Activated CD4-positive, alpha-beta memory T cell treated with anti-CD3 and anti-CD28 coated beads, Interleukin-2, amount 10 ng/mL, durations not matched to agents 7 days and 5 days (primary cell): Measurements from ENCODE around the gene DGLUCY. TPM values are rescaled to one million over a fixed set of nuclear protein-coding genes. Genes with fewer than 3 reads are reported as not detected.
"Not testable (repeated sequence)": the region's sequence is repeated elsewhere in the genome, so short reads cannot be mapped to it uniquely, and the experiment has no call there.

ENCODE experiments used
- CTCF ChIA-PET: fragments of 350-600 bp; sonication (Branson Sonifier 250); formaldehyde crosslinking; loops from one replicate; lab custom pipeline; 2021; ENCODE audit warnings: antibody characterized with exemption, inconsistent platforms; lab: Charles Lee
- POLR2A ChIA-PET: fragments of 350-600 bp; sonication (Branson Sonifier 250); formaldehyde crosslinking; loops from one replicate; lab custom pipeline; 2021; ENCODE audit warnings: antibody characterized with exemption; lab: Charles Lee
- DNase-seq: peaks from one replicate; pipeline ENCODE4 v3.0.0-alpha.2; 2020
- H3K27ac Mint-ChIP-seq: one replicate; pipeline ENCODE4 v1.8.0; 2021; ENCODE audit warnings: mild to moderate bottlenecking, mixed read lengths
- H3K27me3 Mint-ChIP-seq: one replicate; pipeline ENCODE4 v1.8.0; 2021; ENCODE audit warnings: mixed read lengths
- H3K36me3 Mint-ChIP-seq: one replicate; pipeline ENCODE4 v1.8.0; 2021; ENCODE audit warnings: low read depth, mixed read lengths
- H3K4me1 Mint-ChIP-seq: one replicate; pipeline ENCODE4 v1.8.0; 2021; ENCODE audit warnings: mixed read lengths
- H3K4me3 Mint-ChIP-seq: one replicate; pipeline ENCODE4 v1.8.0; 2021; ENCODE audit warnings: mild to moderate bottlenecking, mixed read lengths
- H3K9me3 Mint-ChIP-seq: one replicate; pipeline ENCODE4 v1.8.0; 2021; ENCODE audit warnings: mixed read lengths
- total RNA-seq, 2 experiments: library from RNA; stranded (reverse); gene quantifications; one replicate each; pipeline ENCODE4 v1.2.3, GENCODE V29; 2021

Gene DGLUCY
- total RNA-seq = 100 to 1,000 TPM; 112 to 115 TPM

GRCh38 chr14:91113829-91114078, at the start of gene DGLUCY:
TSS of gene DGLUCY (plus strand) at chr14:91114073. CDS start at chr14:91160295, 46,222 bp downstream.
- ChIA-PET POLR2A (interaction anchor here (0.7 to 8.6 kb wide), 27 partner anchors 14 to 753 kb away, joined by 3 to 488 read pairs (median 8); partner anchors contain the start of genes GPR68, RPS6KA5 and TC2N), CTCF (interaction anchor here (0.6 to 5.8 kb wide), 17 partner anchors 13 to 211 kb away, joined by 3 to 50 read pairs (median 5); partner anchors contain the start of gene RPS6KA5)
- Mint-ChIP-seq H3K27ac (peak within 1 kb of the TSS; percentile 96), H3K4me1 (peaks cover 66% of the 10 kb centered on the region), H3K4me3 (peak within 1 kb of the TSS; percentile 94), H3K27me3 (no peaks in the 10 kb centered on the region), H3K36me3 (peaks cover 51% of the 10 kb centered on the region), H3K9me3 (no peaks in the 10 kb centered on the region)
- no peak for DNase-seq

DNA sequence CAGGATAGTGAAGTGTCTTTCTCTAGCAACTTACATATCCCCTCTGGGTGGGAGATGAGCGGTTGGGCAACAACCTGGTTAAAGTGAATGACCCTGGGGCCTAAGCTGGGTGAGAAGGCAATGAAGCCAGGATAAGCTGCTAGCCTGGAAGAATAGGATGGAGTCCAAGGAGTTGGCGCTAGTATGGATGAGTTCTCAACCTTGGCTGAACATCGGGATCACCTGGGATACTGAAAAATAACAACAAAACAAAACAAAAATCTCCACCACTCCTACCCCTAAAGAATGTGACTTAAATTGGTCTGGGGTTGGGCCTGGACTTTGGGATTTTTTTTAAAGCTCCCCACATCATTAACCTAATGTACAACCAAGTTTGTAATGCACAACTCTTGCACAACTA, 48.6 kb upstream of the DGLUCY start:
- H3K9me3 Mint-ChIP-seq = peaks cover 5% of the 10 kb centered on the region
- CTCF ChIA-PET = interaction anchor here (1.0 to 2.0 kb wide), 5 partner anchors 12 to 105 kb away, joined by 3 to 12 read pairs (median 3); partner anchors contain the start of gene DGLUCY
- peaks cover 68% of the 10 kb centered on the region for H3K4me1 Mint-ChIP-seq
- peaks cover 36% of the 10 kb centered on the region for H3K36me3 Mint-ChIP-seq
- no peaks in the 10 kb centered on the region for H3K27me3 Mint-ChIP-seq
- POLR2A ChIA-PET = interaction anchor here (1.3 to 15.3 kb wide), 3 partner anchors 14 to 681 kb away, joined by 3 to 488 read pairs (median 154); partner anchors contain the start of gene DGLUCY
- peak overlapping the region; percentile 82 for H3K27ac Mint-ChIP-seq
- DNase-seq = no peak
- H3K4me3 Mint-ChIP-seq = no peak overlapping the region

- Mint-ChIP-seq H3K4me1 (peaks cover 73% of the 10 kb centered on the region), H3K36me3 (peaks cover 41% of the 10 kb centered on the region), H3K27ac (peak overlapping the region; percentile 91), H3K9me3 (peaks cover 9% of the 10 kb centered on the region), H3K27me3 (no peaks in the 10 kb centered on the region), H3K4me3 (no peak overlapping the region)
- POLR2A ChIA-PET = interaction anchor here (0.7 to 15.3 kb wide), 4 partner anchors 12 to 176 kb away, joined by 3 to 488 read pairs (median 80); partner anchors contain the start of gene DGLUCY
- CTCF ChIA-PET = interaction anchor here (0.7 to 1.6 kb wide), 5 partner anchors 11 to 106 kb away, joined by 3 to 8 read pairs (median 5); partner anchors contain the start of gene DGLUCY
- peak; percentile 40 for DNase-seq
Measured at GRCh38 chr14:91067186-91067585, 46.7 kb upstream of the DGLUCY start.

- H3K27me3 Mint-ChIP-seq = no peaks in the 10 kb centered on the region
- peaks cover 69% of the 10 kb centered on the region for H3K4me1 Mint-ChIP-seq
- POLR2A ChIA-PET = interaction anchor here (12.7 to 15.3 kb wide), 2 partner anchors 11 to 47 kb away, joined by 154 to 488 read pairs; partner anchors contain the start of gene DGLUCY
- CTCF ChIA-PET = no interaction called here
- H3K9me3 Mint-ChIP-seq = peaks cover 7% of the 10 kb centered on the region
- peak overlapping the region; percentile 91 for H3K27ac Mint-ChIP-seq
- H3K36me3 Mint-ChIP-seq = peaks cover 36% of the 10 kb centered on the region
- DNase-seq = no peak
- peak overlapping the region; percentile 29 for H3K4me3 Mint-ChIP-seq
Measured at GRCh38 chr14:91068642-91069041, 45.2 kb upstream of the DGLUCY start.

GRCh38 chr14:91070572-91070971, 43.3 kb upstream of the DGLUCY start:
- POLR2A ChIA-PET = interaction anchor here (2.9 to 15.3 kb wide), 3 partner anchors 9 to 45 kb away, joined by 13 to 488 read pairs (median 154); partner anchors contain the start of gene DGLUCY
- H3K4me1 Mint-ChIP-seq = peaks cover 56% of the 10 kb centered on the region

DNA sequence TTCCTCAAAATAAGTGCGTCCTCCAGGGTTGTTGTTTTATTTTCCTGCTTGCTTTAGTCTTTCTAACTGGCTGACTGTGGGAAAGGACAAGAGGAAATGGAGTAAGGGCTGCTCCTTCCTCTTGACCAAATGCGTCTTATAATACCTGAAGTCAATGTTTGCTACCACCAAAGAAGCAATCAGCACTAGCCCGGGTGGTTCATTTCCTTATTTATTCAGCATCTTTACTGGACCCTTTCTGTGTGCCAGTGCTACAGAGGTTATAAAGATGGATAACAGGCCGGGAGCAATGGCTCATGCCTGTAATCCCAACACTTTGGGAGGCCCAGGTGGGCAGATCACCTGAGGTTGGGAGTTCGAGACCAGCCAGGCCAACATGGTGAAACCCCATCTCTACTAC, 38.3 kb upstream of the DGLUCY start:
- POLR2A ChIA-PET = interaction anchor here (1.7 kb wide), 1 partner anchor 39 kb away, joined by 5 read pairs; no protein-coding TSS in a partner anchor
- H3K27ac Mint-ChIP-seq = no peak overlapping the region

More at GRCh38 chr14:91070572-91070971, 43.3 kb upstream of the DGLUCY start:
- Mint-ChIP-seq H3K27me3 (no peaks in the 10 kb centered on the region), H3K36me3 (peaks cover 21% of the 10 kb centered on the region), H3K9me3 (peaks cover 4% of the 10 kb centered on the region), H3K27ac (no peak overlapping the region), H3K4me3 (no peak overlapping the region)
- no peak for DNase-seq
- CTCF ChIA-PET = no interaction called here

DNA sequence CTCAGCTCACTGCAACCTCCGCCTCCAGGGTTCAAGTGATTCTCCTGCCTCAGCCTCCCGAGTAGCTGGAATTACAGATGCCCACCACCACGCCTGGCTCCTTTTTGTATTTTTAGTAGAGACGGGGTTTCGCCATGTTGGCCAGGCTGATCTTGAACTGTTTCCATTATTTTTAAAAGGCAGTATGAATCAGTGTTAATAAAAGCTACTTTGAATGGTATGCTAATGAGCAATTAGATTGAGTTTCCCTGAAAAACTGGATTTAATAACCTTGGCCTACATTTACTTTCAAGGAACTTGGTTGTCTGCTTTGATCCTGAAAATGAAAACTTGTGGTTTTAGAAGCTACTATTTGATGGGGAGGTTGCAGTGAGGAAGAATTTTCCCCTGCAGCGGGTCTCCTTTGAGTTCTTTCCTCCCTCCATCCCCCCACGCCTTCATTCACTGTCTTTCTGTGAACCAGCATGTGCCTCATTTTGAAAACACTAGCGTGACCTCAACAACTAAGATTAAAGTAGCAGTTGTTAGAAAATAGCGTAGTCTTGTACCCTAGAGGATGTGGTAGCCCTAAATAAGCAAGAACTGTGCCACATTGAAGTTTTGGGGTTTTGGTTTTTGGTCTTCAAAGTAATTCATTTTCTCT, 35.7 kb upstream of the DGLUCY start:
- DNase-seq = peak; percentile 64
- Mint-ChIP-seq H3K27ac (peak overlapping the region; percentile 95), H3K9me3 (no peaks in the 10 kb centered on the region), H3K4me1 (peaks cover 61% of the 10 kb centered on the region), H3K36me3 (peaks cover 23% of the 10 kb centered on the region), H3K27me3 (no peaks in the 10 kb centered on the region), H3K4me3 (peak overlapping the region; percentile 40)
- ChIA-PET CTCF (interaction anchor here (0.9 to 4.1 kb wide), 10 partner anchors 12 to 176 kb away, joined by 3 to 19 read pairs (median 4); partner anchors contain the start of genes DGLUCY and RPS6KA5), POLR2A (interaction anchor here (0.9 to 7.1 kb wide), 13 partner anchors 10 to 681 kb away, joined by 3 to 154 read pairs (median 4); partner anchors contain the start of genes CALM1, DGLUCY, GPR68 and RPS6KA5)

More for the DNA sequence above, 38.3 kb upstream of the DGLUCY start:
- Mint-ChIP-seq H3K4me1 (peaks cover 57% of the 10 kb centered on the region), H3K4me3 (no peak overlapping the region), H3K27me3 (no peaks in the 10 kb centered on the region), H3K9me3 (peaks cover 2% of the 10 kb centered on the region), H3K36me3 (peaks cover 18% of the 10 kb centered on the region)
- DNase-seq = no peak
- CTCF ChIA-PET = no interaction called here

DNA sequence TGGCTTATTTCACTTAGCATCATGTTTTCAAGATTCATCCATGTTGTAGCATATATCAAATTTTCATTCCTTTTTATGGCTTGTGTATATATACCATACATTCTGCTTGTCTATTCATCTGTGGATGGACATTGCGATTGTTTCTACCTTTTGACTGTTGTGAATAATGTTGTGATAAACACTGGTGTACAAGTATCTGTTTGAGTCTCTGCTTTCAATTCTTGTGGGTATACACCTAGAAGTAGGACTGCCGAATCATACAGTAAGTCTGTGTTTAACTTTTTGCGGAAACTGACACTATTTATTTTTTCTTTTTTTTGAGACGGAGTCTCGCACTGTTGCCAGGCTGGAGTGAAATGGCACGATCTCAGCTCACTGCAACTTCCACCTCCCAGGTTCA, 33.8 kb upstream of the DGLUCY start:
- H3K4me1 Mint-ChIP-seq = peaks cover 57% of the 10 kb centered on the region
- peak overlapping the region; percentile 69 for H3K27ac Mint-ChIP-seq
- CTCF ChIA-PET = interaction anchor here (4.1 kb wide), 1 partner anchor 19 kb away, joined by 15 read pairs; the partner anchor contains the start of gene RPS6KA5
- no peak overlapping the region for H3K4me3 Mint-ChIP-seq
- H3K9me3 Mint-ChIP-seq = no peaks in the 10 kb centered on the region
- peaks cover 27% of the 10 kb centered on the region for H3K36me3 Mint-ChIP-seq
- POLR2A ChIA-PET = interaction anchor here (1.0 to 7.1 kb wide), 6 partner anchors 8 to 35 kb away, joined by 3 to 154 read pairs (median 7); partner anchors contain the start of genes DGLUCY and RPS6KA5
- no peak for DNase-seq
- H3K27me3 Mint-ChIP-seq = no peaks in the 10 kb centered on the region

GRCh38 chr14:91082282-91082681, 31.6 kb upstream of the DGLUCY start:
- Mint-ChIP-seq H3K36me3 (peaks cover 26% of the 10 kb centered on the region), H3K4me1 (peaks cover 41% of the 10 kb centered on the region), H3K27me3 (no peaks in the 10 kb centered on the region), H3K27ac (no peak overlapping the region), H3K9me3 (no peaks in the 10 kb centered on the region), H3K4me3 (no peak overlapping the region)
- no peak for DNase-seq
- ChIA-PET POLR2A (interaction anchor here (1.5 to 7.1 kb wide), 3 partner anchors 14 to 33 kb away, joined by 3 to 154 read pairs (median 107); partner anchors contain the start of genes DGLUCY and RPS6KA5), CTCF (no interaction called here)

DNA sequence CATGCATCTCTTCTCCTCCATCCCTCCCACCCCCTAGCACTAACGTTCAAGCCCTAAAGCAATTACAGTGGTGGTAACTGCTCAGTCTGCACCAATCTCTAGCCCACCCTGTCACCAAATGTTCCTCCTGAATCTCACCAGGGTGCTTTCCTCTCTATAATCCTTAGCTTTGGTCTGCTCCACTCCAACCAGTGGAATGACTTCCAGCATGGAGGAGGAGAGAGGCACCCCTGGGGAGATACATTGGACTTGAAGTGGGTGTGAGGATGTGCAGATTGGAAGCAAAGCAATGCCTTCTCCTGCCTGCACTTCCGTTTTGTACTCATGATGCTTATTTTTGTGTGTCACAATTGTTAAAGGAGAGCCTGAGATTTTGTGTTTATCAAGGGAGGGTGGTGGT, 29.4 kb upstream of the DGLUCY start:
- Mint-ChIP-seq H3K4me1 (peaks cover 27% of the 10 kb centered on the region), H3K27ac (no peak overlapping the region), H3K4me3 (no peak overlapping the region), H3K27me3 (no peaks in the 10 kb centered on the region), H3K9me3 (no peaks in the 10 kb centered on the region), H3K36me3 (peaks cover 27% of the 10 kb centered on the region)
- ChIA-PET POLR2A (no interaction called here), CTCF (no interaction called here)
- DNase-seq = no peak

- H3K4me3 Mint-ChIP-seq, H3K4me1 Mint-ChIP-seq, H3K9me3 Mint-ChIP-seq, H3K27me3 Mint-ChIP-seq, H3K27ac Mint-ChIP-seq, DNase-seq: not testable (repeated sequence)
- H3K36me3 Mint-ChIP-seq = peaks cover 13% of the 10 kb centered on the region
- ChIA-PET CTCF (interaction anchor here (1.1 to 1.4 kb wide), 2 partner anchors 8 to 10 kb away, joined by 3 read pairs; no protein-coding TSS in a partner anchor), POLR2A (interaction anchor here (1.1 to 2.3 kb wide), 4 partner anchors 9 to 28 kb away, joined by 3 to 10 read pairs (median 6); no protein-coding TSS in a partner anchor)
Measured at GRCh38 chr14:91087470-91087869, 26.4 kb upstream of the DGLUCY start.

DNA sequence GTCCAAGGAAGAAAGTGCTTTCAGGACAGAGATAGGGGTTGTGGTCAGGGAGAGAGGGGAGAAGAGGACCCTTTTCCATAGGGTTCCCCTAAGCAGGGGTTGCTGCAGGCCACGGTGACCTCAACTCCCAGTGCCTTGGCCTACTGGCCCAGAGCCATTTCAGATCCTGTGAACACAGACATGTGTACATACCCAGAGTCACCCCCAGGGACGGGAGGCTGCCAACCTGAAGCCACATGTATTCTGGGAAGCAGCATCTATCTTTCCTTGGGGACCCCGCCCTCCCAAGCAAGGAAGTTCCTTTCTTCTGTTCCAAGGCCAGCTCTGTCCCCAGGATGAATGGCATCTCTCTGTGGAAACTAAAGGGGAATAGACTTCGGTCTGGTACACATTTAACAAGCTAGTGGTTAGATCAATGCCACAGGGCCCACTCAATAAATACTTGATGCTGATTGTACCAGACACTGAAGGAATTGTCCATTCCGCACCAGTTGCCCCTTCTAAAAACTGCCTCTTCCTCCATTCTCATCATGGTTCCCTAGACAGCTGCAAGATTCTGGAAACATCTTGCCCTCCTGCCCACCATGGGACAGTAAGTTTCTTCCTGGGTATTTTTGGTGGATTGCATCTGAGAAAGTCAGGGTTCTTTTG, 25.2 kb upstream of the DGLUCY start:
- H3K4me3 Mint-ChIP-seq = no peak overlapping the region
- H3K27me3 Mint-ChIP-seq = no peaks in the 10 kb centered on the region
- DNase-seq = no peak
- H3K36me3 Mint-ChIP-seq = peaks cover 10% of the 10 kb centered on the region
- POLR2A ChIA-PET = interaction anchor here (1.7 to 2.3 kb wide), 3 partner anchors 10 to 27 kb away, joined by 3 to 10 read pairs (median 9); no protein-coding TSS in a partner anchor
- peaks cover 9% of the 10 kb centered on the region for H3K4me1 Mint-ChIP-seq
- CTCF ChIA-PET = interaction anchor here (1.2 to 1.4 kb wide), 2 partner anchors 10 to 77 kb away, joined by 3 read pairs; no protein-coding TSS in a partner anchor
- no peak overlapping the region for H3K27ac Mint-ChIP-seq
- no peaks in the 10 kb centered on the region for H3K9me3 Mint-ChIP-seq
